ENCODE data around the gene NEK5.
"Not testable (repeated sequence)": the region's sequence is repeated elsewhere in the genome, so short reads cannot be mapped to it uniquely, and the experiment has no call there.

Gene NEK5, protein sequence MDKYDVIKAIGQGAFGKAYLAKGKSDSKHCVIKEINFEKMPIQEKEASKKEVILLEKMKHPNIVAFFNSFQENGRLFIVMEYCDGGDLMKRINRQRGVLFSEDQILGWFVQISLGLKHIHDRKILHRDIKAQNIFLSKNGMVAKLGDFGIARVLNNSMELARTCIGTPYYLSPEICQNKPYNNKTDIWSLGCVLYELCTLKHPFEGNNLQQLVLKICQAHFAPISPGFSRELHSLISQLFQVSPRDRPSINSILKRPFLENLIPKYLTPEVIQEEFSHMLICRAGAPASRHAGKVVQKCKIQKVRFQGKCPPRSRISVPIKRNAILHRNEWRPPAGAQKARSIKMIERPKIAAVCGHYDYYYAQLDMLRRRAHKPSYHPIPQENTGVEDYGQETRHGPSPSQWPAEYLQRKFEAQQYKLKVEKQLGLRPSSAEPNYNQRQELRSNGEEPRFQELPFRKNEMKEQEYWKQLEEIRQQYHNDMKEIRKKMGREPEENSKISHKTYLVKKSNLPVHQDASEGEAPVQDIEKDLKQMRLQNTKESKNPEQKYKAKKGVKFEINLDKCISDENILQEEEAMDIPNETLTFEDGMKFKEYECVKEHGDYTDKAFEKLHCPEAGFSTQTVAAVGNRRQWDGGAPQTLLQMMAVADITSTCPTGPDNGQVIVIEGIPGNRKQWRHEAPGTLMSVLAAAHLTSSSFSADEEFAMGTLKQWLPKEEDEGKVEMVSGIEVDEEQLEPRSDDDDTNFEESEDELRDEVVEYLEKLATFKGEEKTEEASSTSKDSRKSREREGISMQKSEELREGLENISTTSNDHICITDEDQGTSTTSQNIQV

GRCh38 chr13:52128714-52129700 lies at the start of gene NEK5:
Gene NEK5 (minus strand): TSS chr13:52129073. CDS start chr13:52127482, 1,591 bp downstream.
- peak; percentile 33 for DNase-seq

- no peak for DNase-seq
Observed at GRCh38 chr13:52177276-52177675, 48.4 kb upstream of the NEK5 start.

- DNase-seq: not testable (repeated sequence)
Observed at GRCh38 chr13:52173970-52174369, 45.1 kb upstream of the NEK5 start.

DNA sequence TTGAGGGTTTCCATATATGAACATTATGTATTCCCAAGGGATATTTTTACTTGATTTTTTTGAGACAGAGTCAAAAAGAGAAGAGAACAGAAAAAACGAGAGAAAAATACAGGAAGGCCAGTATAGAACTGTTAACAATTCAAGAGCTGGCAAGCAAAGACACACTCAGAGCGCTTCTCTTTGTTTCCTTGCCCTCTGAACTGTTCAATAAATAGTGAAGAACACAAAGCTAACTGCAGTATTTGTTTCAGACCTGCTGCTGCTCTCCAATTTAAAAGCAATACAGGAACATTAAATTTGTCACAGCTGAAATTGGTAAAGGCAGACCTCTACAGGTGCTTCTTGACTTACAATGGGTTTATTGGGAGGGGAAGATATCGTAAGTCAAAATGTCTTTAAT lies 44.5 kb upstream of the NEK5 start:
- DNase-seq: no peak

GRCh38 chr13:52171686-52172085 lies 42.8 kb upstream of the NEK5 start:
- not testable (repeated sequence) for DNase-seq

GRCh38 chr13:52170828-52171391 lies 42.0 kb upstream of the NEK5 start:
- DNase-seq: not testable (repeated sequence)

DNA sequence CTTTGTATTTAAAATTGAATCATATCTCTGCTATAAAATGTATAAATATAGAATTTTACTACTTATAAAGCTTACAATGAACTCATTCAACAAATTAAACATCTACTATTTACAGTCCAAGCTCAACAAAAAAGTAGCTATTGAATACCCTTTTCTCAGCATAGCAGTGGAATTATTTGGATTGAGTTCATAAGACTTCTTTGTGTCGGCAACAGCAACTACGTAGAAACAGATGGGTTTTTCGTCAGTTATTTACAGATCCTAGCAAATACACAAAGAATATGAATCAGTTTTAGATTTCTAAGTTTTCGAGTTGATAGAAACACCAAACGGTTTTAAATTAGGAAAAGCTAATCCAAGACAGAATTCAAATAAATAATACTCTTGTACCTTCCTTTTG lies 41.0 kb upstream of the NEK5 start:
- no peak for DNase-seq

DNA sequence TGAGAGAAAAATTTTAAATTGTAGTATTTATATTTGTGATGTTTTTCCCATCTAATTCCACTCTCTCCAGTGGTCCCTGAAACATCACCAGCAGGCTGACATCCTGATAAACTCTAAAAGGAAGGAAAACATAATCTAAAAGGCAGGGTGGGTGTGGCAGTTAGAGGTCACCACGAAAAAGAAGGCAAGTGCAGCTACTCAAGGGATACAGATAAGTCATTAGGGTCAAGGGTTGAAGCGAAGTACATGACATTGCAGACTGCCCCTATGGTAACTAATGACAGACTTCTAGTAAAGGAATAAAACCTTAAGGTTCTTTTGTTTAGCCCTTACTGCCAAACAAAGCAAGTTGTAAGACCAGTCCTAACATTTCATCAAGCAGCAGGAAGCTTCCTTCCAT lies 36.5 kb upstream of the NEK5 start:
- no peak for DNase-seq

DNA sequence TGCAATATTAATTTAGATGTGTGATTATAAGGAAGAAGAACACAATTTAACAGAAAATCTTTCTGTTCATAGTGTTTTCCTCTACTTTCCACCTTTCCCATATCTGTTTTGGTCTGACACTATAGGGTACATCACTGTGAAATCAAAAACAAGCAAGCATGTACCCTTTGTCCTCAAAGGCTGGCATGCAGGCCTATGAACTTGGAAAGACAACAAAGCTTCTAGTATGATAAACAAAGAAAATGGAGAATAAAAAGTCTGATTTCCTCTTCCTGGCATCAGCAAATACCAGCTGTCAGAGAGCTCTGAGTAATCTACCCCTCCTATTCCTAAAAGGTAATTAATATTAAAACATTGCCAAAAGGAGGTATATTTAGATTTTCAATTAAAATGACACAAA lies 36.1 kb upstream of the NEK5 start:
- DNase-seq: no peak

- DNase-seq: not testable (repeated sequence)
Observed at GRCh38 chr13:52163878-52164277, 35.0 kb upstream of the NEK5 start.

GRCh38 chr13:52162279-52163101 lies 33.6 kb upstream of the NEK5 start:
- DNase-seq: no peak

DNA sequence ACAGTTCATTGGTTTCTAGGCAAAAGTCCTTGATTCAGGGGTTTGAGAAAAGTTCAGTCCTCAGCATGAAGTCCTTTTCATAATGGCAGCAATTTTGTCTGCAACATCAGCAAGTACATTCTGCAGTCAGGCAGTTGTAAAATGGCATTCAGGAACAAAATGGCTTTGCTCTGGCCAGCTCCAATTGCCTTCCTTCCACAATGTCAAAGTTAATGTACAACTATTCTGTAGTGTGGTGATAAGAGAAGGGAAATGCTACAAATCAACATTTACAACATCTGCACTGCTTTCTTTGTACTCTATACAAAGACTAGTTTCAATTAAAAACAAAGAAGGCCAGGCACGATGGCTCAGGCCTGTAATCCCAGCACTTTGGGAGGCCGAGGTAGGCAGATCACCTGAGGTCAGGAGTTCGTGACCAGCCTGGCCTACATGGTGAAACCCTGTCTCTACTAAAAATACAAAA lies 32.3 kb upstream of the NEK5 start:
- DNase-seq: no peak

DNA sequence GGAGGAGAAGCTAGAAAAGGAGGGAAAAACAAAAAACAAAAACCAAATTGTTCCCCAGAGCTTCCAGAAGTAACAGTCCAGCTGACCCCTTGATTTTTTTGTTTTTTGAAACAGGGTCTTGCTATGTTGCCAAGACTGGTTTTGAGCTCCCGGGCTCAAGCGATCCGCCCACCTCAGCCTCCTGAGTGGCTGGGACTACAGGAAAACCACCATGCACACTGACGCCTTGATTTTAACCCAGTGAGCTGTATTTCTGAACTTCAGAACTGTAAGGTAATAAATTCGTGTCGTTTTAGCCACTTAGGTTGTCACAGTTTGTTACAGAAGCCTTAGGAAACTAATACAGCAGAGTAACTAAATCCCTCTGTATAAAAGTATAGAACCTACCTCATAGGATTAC lies 31.6 kb upstream of the NEK5 start:
- DNase-seq: no peak

DNA sequence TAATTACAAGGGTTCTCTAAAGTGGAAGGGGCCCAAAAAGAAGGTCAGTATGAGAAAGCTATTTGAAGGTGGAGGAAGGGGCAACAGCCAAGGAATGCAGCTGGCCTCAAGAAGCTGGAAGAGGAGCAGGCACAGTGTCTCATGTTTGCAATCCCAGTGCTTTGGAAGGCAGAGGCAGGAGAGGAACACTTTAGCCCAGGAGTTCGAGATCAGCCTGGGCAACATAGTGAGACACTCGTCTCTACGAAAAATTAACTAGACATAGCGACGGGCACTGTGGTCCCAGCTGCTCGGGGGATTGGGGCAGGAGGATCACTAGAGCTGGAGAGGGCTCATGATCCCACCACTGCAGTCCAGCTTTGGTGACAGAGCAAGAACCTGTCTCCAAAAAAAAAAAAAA lies 31.2 kb upstream of the NEK5 start:
- DNase-seq: no peak

- peak; percentile 15 for DNase-seq
Observed at GRCh38 chr13:52159159-52159982, 30.5 kb upstream of the NEK5 start, which contains the start of gene NEK3. Gene NEK3 (minus strand): TSS chr13:52159597. CDS start chr13:52156191, 3,406 bp downstream.

GRCh38 chr13:52158629-52159158 lies 29.8 kb upstream of the NEK5 start:
- DNase-seq: no peak

DNA sequence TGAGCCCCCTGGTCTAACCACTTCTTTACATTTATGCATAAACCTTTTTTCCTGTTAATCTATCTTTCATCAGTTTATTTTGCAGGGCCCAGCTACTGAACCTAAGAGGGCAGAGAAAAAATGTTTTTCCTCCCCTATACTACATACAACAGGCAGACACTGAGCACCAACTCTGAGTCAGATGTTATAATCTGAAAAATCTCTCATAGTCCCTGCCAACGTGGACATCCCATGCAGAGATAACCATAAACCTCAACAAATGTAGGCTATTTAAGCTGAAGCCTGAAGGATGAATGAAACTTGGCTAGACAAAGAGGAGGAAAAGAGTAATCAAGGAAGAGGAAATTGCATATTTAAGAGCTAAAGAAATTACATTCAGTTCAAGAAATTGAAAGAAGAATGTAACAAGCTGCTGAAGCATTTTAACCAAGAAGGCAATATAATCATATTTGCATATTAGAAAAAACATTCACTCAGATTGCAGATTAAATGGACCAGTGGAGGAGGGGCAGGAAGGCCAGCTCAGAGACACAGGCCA lies 27.9 kb upstream of the NEK5 start:
- DNase-seq: no peak

GRCh38 chr13:52155177-52155576 lies 26.3 kb upstream of the NEK5 start:
- no peak for DNase-seq

- no peak for DNase-seq
Observed at GRCh38 chr13:52147225-52147624, 18.4 kb upstream of the NEK5 start.

DNA sequence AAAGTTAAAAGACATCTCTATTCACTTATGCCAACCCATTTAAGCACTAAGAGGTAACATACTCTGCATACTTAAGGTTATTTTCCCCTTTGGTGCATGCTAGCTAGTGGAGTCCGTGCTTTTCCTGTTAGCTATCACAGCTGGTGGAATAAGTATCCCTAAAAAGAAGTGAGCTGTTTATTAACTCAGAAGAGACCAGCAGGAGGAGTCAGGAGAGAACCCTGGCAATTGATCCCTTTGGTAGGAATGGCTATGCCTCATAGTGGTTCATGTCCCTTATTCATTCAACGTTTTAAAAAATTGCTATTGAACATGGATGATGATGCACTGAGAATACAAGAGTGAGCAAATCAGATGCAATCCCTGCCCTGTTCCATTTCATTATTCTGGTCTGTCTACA lies 12.4 kb upstream of the NEK5 start:
- no peak for DNase-seq
